Activated CD4-positive, alpha-beta T cell treated with anti-CD3 and anti-CD28 coated beads for 48 hours (primary cell): Measurements from ENCODE around the gene THEM5.

Experiments used
- DNase-seq: peaks from one replicate; pipeline ENCODE4 v3.0.0-alpha.2; 2020

The THEM5 gene

DNA sequence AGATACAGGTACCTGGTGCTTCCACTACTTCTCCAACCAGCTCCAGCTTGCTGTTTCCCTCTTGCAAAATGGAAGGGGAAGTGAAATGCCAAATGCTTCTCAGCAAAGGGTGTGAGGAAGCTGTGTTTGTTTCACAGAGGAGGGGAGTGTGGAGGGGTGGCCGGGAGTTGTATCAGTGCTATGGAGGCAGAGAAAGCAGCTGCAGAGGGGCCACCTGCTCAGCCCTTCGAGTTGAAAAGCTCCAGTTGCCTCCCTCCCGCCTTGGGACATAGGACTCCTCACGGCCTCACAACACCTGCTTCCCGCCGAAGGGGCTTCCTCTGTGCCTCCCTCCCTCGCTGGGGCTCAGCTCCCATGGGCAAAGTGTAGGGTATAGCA is 36.2 kb downstream of the THEM5 start:
- DNase-seq, result no peak

GRCh38 chr1:151816548-151817352 is 36.8 kb downstream of the THEM5 start:
- DNase-seq, result no peak

DNA sequence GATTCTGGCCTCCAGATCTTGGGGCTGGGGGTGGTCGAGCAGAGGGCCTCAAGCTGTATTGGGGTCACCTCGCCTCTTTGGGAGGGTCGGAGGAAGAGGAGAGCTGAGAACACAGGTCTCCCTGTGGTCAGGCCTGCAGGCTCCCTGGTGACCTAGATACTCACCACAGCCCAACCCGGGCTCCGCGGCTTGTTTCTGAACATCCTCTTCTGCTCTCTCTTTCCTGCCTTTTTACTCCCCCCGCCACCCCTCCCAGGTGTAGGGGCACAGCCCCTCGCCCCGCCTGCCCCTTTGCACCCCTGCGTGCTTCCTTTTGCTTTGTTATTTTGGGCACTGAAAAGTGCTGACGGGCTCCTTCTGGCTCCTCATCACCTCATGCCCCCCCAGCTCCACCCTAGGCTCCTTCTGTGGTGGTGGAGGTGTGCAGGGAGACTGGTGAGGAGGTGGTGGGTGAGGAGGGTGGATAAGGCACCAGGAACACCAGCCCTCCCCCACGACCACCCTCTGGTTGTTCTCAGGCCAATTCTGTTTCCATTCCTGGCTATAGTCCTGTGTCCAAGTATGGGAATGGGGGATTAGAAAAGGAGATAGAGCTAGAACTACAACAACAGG is 37.7 kb downstream of the THEM5 start:
- DNase-seq, result no peak

DNA sequence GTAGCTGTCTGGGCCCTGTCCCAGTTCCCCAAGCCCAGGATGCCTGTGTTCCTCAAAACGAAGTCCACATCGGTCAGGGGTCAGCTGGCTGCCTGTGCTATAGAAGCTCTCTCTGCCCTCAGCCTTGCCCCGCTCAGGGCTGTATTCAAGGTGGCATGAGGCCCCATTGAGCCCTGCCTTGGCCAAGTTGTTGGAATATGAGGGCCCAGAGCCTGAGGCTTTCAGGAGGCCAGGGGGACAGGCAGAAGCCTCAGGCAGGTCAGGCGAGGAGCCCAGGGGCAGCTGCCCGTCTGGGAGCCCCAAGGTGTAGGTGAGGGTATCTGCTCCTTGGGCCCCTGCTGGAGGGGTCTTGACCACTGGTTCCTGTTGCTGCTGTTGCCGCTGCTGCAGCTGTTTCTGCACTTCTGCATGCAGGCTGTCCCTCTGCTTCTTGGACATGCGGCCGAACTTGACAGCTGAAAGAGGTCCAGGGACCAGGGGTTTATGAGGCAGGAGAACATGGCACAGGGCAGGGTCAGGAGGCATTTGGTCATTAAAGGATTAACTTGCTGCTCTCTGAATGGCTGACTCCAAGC is 38.5 kb downstream of the THEM5 start:
- no peak for DNase-seq

DNA sequence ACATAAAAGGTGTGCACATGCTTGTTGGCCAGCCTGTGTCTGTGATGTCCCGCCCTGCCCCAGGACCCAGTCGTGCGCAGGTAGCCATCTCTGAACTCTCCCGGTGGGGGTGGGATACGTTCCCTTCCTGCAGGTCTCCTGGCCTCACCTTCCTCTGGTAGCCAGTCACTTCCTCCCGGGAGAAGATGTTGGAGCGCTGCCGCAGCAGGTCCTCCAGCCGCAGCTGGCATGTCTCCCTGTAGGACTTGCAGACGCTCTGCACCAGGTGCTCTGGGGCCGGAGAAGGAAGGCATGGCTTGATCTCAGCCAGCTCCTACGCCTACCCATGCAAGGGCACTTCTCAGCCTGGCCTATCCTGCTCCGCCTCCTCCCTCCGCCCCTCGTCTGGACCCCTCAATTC is 39.1 kb downstream of the THEM5 start:
- DNase-seq, result no peak

GRCh38 chr1:151813271-151813977 is 40.1 kb downstream of the THEM5 start:
- no peak for DNase-seq

DNA sequence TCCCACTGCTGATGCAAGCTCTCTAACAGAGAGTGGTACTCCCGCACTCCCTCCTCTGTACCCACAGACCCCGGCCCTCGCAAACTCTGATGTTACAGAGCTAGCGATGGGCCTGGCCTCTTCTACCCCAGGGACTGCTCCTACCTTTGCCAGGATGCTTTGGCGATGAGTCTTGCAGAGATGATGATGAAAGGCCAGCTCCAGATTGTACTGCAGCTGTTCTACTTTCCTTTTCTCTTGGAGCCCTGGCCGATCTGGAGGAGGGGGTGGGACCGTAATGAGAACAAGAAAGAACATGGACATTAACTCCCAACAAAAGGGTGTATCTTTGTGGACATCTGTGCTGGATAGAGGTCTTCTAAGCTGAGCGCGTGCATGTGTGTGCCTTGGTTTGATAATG is 42.3 kb downstream of the THEM5 start:
- no peak for DNase-seq

DNA sequence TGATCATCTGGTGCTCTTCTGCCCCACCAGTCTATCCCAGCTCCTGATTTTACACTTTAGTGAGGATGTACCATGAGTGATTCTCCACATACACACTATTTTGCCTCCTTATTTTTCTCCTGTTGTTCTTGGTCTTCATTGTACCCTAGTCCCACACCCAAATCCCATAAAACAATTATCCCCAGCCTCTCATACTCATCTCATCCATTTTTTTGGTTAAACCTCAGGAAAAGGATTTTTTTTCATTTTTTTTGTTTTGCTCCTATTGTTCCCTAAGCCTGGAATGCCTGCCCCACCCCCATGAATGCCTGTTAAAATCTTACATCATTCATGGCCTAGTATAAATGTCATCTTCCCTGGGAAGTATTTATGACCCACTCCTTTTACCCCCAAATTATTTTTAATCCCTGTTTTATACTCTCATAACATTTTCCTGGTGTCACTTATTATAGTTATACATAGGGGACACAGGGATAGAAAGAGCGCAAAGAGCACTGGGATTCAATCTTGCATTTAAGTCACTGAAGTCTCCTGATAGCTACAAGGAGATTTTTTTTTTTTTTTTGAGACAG is 43.4 kb downstream of the THEM5 start:
- no peak for DNase-seq

DNA sequence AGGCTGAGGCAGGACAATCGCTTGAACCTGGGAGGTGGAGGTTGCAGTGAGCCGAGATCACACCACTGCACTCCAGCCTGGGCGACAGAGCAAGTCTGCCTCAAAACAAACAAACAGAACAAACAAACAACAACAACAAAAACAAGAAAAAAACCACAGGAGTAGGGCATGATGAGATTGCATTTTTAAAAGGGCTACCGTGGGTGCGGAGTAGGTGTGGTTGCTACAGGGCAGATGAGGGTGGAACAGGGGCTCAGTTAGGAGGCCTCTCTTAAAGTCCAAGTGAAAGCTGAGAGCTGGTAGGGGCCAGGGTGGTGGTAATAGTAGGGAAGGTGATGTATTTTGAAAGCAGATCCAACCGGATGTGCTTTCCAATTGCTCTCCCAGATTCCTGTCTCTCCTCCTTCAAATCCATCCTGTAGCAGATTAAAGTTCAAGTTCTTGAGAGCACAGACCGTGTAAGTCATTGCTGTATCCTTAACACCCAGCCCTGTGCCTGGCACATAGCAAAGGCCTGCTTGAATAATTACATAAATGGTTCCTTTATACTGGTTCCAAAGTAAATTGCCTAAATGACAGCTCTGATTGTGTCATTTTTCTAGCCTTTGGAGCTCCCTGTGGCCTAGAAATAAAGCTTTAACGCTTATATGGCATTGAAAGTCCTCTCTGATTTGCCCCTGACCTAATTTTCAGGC is 44.1 kb downstream of the THEM5 start:
- no peak for DNase-seq

DNA sequence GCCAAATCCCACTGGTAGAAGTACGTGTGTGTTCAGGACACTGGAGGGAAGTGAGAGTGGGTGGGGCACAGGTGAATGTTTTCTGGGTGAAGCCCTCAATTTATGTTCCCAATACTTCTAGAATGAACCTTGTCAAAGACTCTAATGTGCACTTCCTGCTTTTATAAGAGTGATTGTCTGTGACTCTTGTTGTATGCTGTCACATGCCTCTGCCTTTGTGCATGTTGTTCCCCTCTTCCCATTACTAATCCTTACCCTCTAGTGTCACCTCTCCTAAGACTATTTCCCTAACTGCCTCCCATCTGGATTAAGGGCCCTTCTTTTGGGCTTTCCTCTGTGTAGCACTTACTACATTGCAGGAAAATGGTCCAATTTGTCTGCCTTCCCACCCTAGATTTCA is 45.7 kb downstream of the THEM5 start:
- no peak for DNase-seq

- DNase-seq, result no peak
Observed at GRCh38 chr1:151807131-151807530, 46.4 kb downstream of the THEM5 start.

DNA sequence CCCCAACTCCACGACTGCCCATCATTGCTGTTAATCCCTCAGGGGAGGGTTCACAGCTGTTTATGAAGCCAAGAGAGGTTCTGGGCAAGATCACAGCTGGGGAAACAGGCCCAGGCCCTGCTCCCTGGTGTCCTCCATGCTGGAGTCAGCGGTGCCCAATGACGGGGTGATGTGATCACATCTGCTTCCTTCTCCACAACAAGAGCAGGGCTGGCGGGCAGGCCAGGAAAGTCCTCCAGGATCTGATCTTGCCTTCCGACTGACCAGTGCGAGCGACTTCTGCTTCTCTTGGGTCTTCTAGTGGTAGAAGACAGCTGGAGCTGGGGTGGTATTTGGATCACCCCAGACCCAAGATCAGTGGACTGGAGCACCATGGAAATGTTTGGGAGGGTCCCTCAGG is 47.3 kb downstream of the THEM5 start:
- no peak for DNase-seq

DNA sequence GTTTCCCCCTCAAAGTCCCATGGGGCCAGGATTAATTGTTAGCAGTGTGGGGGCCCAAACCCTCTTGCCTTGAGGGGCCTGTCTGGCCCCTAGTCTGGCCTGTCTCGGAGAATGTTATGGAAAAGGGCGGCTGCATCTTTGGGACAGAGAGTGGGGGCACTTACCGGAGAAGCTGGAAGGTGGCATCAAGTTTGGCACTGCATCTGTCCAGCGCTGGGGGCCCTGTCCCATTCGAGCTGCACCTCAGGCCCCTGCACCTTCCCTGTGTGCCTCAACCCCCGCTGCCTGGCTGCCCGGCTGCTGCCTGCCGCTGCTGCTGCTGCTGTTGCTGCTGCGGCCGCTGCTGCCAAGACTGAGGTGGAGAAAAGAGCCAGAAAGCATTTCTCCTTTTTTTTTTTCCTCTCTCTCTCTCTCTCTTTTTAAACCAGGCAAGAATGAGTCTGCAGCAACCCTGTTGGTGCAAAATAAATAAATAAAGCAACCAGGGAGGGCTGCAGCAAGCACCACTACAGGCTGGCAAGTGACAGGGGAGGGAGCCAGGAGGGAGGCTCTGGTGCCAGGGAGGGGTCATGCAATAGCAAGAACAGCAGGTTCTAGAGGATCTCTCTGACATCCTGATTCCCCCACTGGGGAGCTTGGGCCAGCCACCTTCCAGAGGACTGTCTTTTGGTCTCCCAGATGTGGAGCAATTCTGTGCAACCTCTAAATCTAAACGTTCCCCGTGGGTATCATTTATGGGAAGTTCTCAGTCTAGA is 48.3 kb downstream of the THEM5 start, which contains the start of gene LINGO4:
LINGO4 (minus strand) TSS at position 354 of the 755 bp plus-strand sequence. CDS start 2,715 bp downstream, outside the sequence.
- no peak for DNase-seq

GRCh38 chr1:151803915-151804314 is 49.6 kb downstream of the THEM5 start:
- no peak for DNase-seq

GRCh38 chr1:151803164-151803563 is 50.3 kb downstream of the THEM5 start:
- DNase-seq, result no peak

GRCh38 chr1:151802372-151802771 is 51.1 kb downstream of the THEM5 start:
- no peak for DNase-seq

DNA sequence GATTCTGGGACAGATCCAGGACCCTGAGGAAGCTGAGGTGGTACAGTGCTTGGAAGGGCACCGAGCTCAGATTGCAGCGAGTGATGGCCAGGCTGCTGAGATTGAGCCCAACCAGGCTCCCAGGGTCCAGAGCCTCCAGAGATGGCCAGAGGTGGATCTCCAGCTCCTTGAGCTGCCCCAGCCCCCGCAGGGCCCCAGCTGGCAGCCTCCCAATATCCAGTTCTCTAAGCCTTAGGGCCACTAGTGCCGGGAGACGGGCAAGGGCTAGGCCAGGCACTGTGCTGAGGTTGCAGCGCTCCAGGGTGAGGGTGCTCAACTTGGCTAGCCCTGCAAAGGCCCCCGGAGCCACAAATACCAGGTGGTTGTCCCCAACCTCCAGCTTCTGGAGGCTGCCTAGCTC is 51.7 kb downstream of the THEM5 start:
- DNase-seq, result no peak

- DNase-seq, result no peak
Observed at GRCh38 chr1:151801310-151801820, 52.1 kb downstream of the THEM5 start.

DNA sequence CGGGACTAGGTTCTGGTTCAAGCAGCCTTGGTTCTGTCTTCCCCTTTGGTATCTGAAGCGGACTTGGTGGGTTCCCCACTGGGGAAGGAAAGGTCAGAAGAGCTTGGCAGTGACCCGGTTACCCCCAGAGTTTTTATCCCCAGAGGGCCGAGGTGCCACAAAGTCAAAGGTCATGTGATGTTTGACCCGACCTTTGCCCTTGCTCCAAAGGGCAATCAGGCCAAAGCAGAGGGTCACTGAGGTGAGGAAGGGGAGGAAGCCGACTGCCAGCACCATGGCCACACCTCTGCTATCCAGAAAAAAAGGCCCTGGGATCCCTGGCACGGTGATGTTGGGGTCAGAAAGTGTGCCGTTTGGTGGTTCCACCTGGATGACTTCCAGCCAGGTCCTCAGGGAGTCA is 52.7 kb downstream of the THEM5 start:
- no peak for DNase-seq

DNA sequence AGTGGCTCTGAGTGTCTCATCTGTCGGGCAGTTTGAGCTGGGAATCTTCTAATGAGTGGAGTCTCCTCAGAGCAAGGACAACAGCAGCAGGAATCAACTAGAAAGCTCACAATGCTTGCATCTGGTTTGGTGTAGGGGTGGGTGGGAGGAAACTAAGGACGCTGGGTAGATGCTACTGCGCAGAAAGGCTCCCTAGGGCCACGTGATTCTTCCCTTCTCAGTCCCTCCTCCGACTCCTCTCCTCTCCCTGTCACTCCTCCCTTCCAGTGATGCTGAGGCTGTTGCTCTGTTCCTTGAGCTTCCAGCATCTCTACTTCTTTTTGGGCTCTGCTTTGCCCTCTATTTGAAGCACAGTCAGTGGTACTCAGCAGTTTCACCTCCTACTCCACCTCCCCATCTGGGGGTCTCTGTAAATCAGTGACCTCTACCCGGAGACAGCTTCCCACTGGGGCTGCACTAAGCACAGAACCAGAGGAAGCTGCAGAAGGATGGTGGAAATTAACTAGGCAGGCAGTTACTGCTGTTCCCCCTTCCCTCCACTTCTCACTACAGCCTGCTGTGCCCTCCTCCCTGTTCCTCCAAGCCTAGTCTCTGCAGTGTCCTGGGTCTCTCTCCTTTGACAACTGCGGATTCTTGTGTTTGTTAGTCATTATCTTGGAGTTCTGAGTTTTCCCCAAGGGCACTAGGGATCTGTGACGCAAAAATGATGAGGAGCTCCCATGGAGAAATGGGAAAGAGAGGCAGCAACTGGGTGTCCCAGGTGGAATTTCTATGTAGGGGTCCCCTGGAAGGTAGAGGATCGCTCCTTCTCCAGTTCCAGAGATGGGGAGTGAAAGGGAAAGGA is 54.1 kb downstream of the THEM5 start:
- no peak for DNase-seq

DNA sequence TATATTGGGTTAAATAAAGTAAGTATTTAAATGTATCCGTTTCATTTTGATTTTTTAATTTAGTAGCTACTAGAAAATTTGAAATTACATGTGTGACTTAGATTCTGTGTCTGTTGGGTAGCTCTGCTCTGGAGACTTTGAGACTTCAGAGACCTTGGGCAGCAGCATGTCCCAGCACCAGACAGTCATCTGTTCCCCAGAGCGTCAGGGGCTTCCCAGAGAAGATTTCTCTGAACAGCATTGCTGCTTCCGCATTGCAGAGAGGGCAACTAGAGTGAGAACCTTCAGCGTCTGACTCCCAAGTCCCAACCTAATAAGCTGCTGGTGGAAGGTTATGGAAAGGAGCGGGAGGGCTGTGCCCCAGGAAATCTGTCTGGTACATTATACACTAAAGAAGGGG is 54.9 kb downstream of the THEM5 start:
- no peak for DNase-seq
